Left ventricle myocardium superior (tissue), 1 donor: ENCODE measurements around the gene HCN1. TPM values are rescaled to one million over a fixed set of nuclear protein-coding genes. Genes with fewer than 3 reads are reported as not detected.
A peak's percentile ranks its signal among the peaks of the same experiment; 100 is the strongest.
"Not testable (repeated sequence)": the region's sequence is repeated elsewhere in the genome, so short reads cannot be mapped to it uniquely, and the experiment has no call there.

Experiments used
- ATAC-seq: fragments of 200-7000 bp; cut with Tn5 transposase; one replicate; pipeline ENCODE4 v1.9.1; 2020; ENCODE audit warnings: mild to moderate bottlenecking, moderate library complexity
- DNase-seq: peaks from one replicate; pipeline ENCODE4 v3.0.0-alpha.2; 2020
- intact Hi-C: fragments of 100-400 bp; cut with micrococcal nuclease; formaldehyde crosslinking; loops from one replicate; pipeline ENCODE4 v1.11.0; 2022
- total RNA-seq: library from RNA; stranded (reverse); fragmentation: NEBNext Ultra II Directional; extraction: Animal tissue kit (Norgen Biotek cat#: 25700); gene quantifications from one replicate; pipeline ENCODE4 v1.2.1, GENCODE V29; 2021
- donor health status: DM: no; HTN: yes; CAD: no; lungs with severe emphysema.

The HCN1 gene
- total RNA-seq, 1 donor from 2014 or later: 0.17 TPM

GRCh38 chr5:45484781-45485180 lies 211.4 kb downstream of the HCN1 start:
- intact Hi-C loops: no loop called here
- no peak for ATAC-seq
- DNase-seq: no peak

GRCh38 chr5:45454114-45454513 lies 242.1 kb downstream of the HCN1 start:
- DNase-seq (no peak), ATAC-seq (peak; percentile 93)
- intact Hi-C loops: no loop called here

GRCh38 chr5:45444856-45445255 lies 251.3 kb downstream of the HCN1 start:
- not testable (repeated sequence) for ATAC-seq

GRCh38 chr5:45440466-45440865 lies 255.7 kb downstream of the HCN1 start:
- ATAC-seq: no peak
- DNase-seq: no peak
- intact Hi-C loops: no loop called here

More at GRCh38 chr5:45444856-45445255, 251.3 kb downstream of the HCN1 start:
- DNase-seq, intact Hi-C loops: not testable (repeated sequence)

GRCh38 chr5:45437752-45438151 lies 258.4 kb downstream of the HCN1 start:
- ATAC-seq: no peak
- intact Hi-C loops: no loop called here
- DNase-seq: no peak

- intact Hi-C loops: no loop called here
- ATAC-seq (no peak), DNase-seq (no peak)
These were observed 278.7 kb downstream of the HCN1 start for GRCh38 chr5:45417285-45417998.

- DNase-seq (no peak), ATAC-seq (no peak)
- intact Hi-C loops: no loop called here
These were observed 281.3 kb downstream of the HCN1 start for GRCh38 chr5:45414620-45415573.

GRCh38 chr5:45411971-45412612 lies 284.1 kb downstream of the HCN1 start:
- intact Hi-C loops: no loop called here
- ATAC-seq: no peak
- no peak for DNase-seq

GRCh38 chr5:45410304-45410995 lies 285.7 kb downstream of the HCN1 start:
- no peak for DNase-seq
- intact Hi-C loops: no loop called here
- ATAC-seq: no peak

GRCh38 chr5:45408067-45408466 lies 288.1 kb downstream of the HCN1 start:
- intact Hi-C loops: no loop called here
- no peak for ATAC-seq
- no peak for DNase-seq

- intact Hi-C loops: no loop called here
These were observed 293.2 kb downstream of the HCN1 start for GRCh38 chr5:45402804-45403455.

GRCh38 chr5:45399041-45399440 lies 297.1 kb downstream of the HCN1 start:
- DNase-seq (no peak), ATAC-seq (no peak)
- intact Hi-C loops: no loop called here

More at GRCh38 chr5:45402804-45403455, 293.2 kb downstream of the HCN1 start:
- ATAC-seq (no peak), DNase-seq (no peak)

- DNase-seq (no peak), ATAC-seq (peak; percentile 41)
- intact Hi-C loops: no loop called here
These were observed 310.7 kb downstream of the HCN1 start for GRCh38 chr5:45385321-45386058.

GRCh38 chr5:45383985-45384384 lies 312.2 kb downstream of the HCN1 start:
- intact Hi-C loops: no loop called here
- ATAC-seq: no peak
- DNase-seq: no peak

- DNase-seq (no peak), ATAC-seq (no peak)
- intact Hi-C loops: no loop called here
These were observed 313.6 kb downstream of the HCN1 start for GRCh38 chr5:45382583-45382982.

- intact Hi-C loops: no loop called here
- ATAC-seq: no peak
- no peak for DNase-seq
These were observed 319.8 kb downstream of the HCN1 start for GRCh38 chr5:45376417-45376816.

- ATAC-seq (no peak), DNase-seq (no peak)
- intact Hi-C loops: no loop called here
These were observed 323.6 kb downstream of the HCN1 start for GRCh38 chr5:45372629-45373028.

- ATAC-seq, intact Hi-C loops, DNase-seq: not testable (repeated sequence)
These were observed 324.8 kb downstream of the HCN1 start for GRCh38 chr5:45371423-45371822.
